HG03196 (cell line): ENCODE measurements around the gene TNFRSF18.

Source experiments
- ATAC-seq: cut with Tn5 transposase; IDR thresholded peaks from one replicate; pipeline ENCODE4 v1.9.1; 2021; ENCODE audit not compliant: unreplicated experiment

TNFRSF18 gene

GRCh38 chr1:1228596-1229321 lies 22.4 kb upstream of the TNFRSF18 start:
- ATAC-seq: no peak

GRCh38 chr1:1228187-1228586 lies 21.8 kb upstream of the TNFRSF18 start:
- no peak for ATAC-seq

GRCh38 chr1:1227386-1227785 lies 21.0 kb upstream of the TNFRSF18 start:
- no peak for ATAC-seq

GRCh38 chr1:1226566-1227362 lies 20.4 kb upstream of the TNFRSF18 start:
- ATAC-seq: no peak

GRCh38 chr1:1225913-1226312 lies 19.5 kb upstream of the TNFRSF18 start:
- ATAC-seq: no peak

GRCh38 chr1:1225238-1225845 lies 18.9 kb upstream of the TNFRSF18 start:
- ATAC-seq: no peak

- no peak for ATAC-seq
These were observed 17.5 kb upstream of the TNFRSF18 start for GRCh38 chr1:1223891-1224290.

- no peak for ATAC-seq
These were observed 16.9 kb upstream of the TNFRSF18 start for GRCh38 chr1:1223321-1223720.

GRCh38 chr1:1222575-1223225 lies 16.3 kb upstream of the TNFRSF18 start:
- ATAC-seq: no peak

- ATAC-seq: no peak
These were observed 15.6 kb upstream of the TNFRSF18 start for GRCh38 chr1:1221887-1222574.

GRCh38 chr1:1220197-1220596 lies 13.8 kb upstream of the TNFRSF18 start:
- no peak for ATAC-seq

- ATAC-seq: no peak
These were observed 12.9 kb upstream of the TNFRSF18 start for GRCh38 chr1:1219341-1219740.

GRCh38 chr1:1218524-1219200 lies 12.3 kb upstream of the TNFRSF18 start:
- no peak for ATAC-seq

- no peak for ATAC-seq
These were observed 11.5 kb upstream of the TNFRSF18 start for GRCh38 chr1:1217621-1218523.

- ATAC-seq: no peak
These were observed 10.6 kb upstream of the TNFRSF18 start for GRCh38 chr1:1216770-1217620.

- no peak for ATAC-seq
These were observed 9.7 kb upstream of the TNFRSF18 start for GRCh38 chr1:1215881-1216605.

- no peak for ATAC-seq
These were observed 8.8 kb upstream of the TNFRSF18 start for GRCh38 chr1:1215080-1215676.
